ENCODE data around the gene NKIRAS1.

Gene NKIRAS1

GRCh38 chr3:23944861-23945662, 28.3 kb upstream of the NKIRAS1 start, which contains the start of gene NR1D2:
TSS of gene NR1D2 (plus strand) at chr3:23945286. CDS start at chr3:23945579, 293 bp downstream.
- TF ChIP-seq EZH2 (IDR thresholded peaks at IDR 0.05; ENCODE audit: borderline replicate concordance, low read depth, low read length, severe bottlenecking), result no peak
- TF ChIP-seq, protein P1, sequence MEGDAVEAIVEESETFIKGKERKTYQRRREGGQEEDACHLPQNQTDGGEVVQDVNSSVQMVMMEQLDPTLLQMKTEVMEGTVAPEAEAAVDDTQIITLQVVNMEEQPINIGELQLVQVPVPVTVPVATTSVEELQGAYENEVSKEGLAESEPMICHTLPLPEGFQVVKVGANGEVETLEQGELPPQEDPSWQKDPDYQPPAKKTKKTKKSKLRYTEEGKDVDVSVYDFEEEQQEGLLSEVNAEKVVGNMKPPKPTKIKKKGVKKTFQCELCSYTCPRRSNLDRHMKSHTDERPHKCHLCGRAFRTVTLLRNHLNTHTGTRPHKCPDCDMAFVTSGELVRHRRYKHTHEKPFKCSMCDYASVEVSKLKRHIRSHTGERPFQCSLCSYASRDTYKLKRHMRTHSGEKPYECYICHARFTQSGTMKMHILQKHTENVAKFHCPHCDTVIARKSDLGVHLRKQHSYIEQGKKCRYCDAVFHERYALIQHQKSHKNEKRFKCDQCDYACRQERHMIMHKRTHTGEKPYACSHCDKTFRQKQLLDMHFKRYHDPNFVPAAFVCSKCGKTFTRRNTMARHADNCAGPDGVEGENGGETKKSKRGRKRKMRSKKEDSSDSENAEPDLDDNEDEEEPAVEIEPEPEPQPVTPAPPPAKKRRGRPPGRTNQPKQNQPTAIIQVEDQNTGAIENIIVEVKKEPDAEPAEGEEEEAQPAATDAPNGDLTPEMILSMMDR (IDR thresholded peaks at IDR 0.05; ENCODE audit: borderline replicate concordance, extremely low read depth, low read length, poor library complexity, severe bottlenecking), result peak; percentile 25
- peak within 1 kb of the TSS; percentile 42 for H3K27ac ChIP-seq (ENCODE audit: low read length)
- H3K9me3 ChIP-seq (ENCODE audit: insufficient read depth, low read length, severe bottlenecking), result no peaks in the 10 kb centered on the region
- H3K4me1 ChIP-seq (ENCODE audit: insufficient read depth, low read length), result peaks cover 24% of the 10 kb centered on the region
- H4K20me1 ChIP-seq (ENCODE audit: insufficient read depth, low read length), result peaks cover 35% of the 10 kb centered on the region
- peak within 1 kb of the TSS; percentile 80 for H2AFZ ChIP-seq (ENCODE audit: low read depth, low read length)
- peak; percentile 71 for DNase-seq
- peak within 1 kb of the TSS; percentile 71 for H3K9ac ChIP-seq (ENCODE audit: low read depth, low read length)
- peaks cover 23% of the 10 kb centered on the region for H3K27me3 ChIP-seq (ENCODE audit: insufficient read depth, low read length, poor library complexity)
- ATAC-seq (ENCODE audit: insufficient read depth, low read depth), result peak; percentile 58
- H3K4me2 ChIP-seq (ENCODE audit: insufficient read depth, low read length), result peak within 1 kb of the TSS; percentile 85
- peak within 1 kb of the TSS; percentile 43 to 92; a peak in 3 of 4 replicates for H3K4me3 ChIP-seq (ENCODE audit: low read depth in 1 of 2, low read length in 2 of 2)
- H3K36me3 ChIP-seq (ENCODE audit: insufficient read depth, low read length), result no peaks in the 10 kb centered on the region
- H3K79me2 ChIP-seq (ENCODE audit: insufficient read depth, low read length), result peaks cover 18% of the 10 kb centered on the region; the same call in 1 of the 2 replicates

DNA sequence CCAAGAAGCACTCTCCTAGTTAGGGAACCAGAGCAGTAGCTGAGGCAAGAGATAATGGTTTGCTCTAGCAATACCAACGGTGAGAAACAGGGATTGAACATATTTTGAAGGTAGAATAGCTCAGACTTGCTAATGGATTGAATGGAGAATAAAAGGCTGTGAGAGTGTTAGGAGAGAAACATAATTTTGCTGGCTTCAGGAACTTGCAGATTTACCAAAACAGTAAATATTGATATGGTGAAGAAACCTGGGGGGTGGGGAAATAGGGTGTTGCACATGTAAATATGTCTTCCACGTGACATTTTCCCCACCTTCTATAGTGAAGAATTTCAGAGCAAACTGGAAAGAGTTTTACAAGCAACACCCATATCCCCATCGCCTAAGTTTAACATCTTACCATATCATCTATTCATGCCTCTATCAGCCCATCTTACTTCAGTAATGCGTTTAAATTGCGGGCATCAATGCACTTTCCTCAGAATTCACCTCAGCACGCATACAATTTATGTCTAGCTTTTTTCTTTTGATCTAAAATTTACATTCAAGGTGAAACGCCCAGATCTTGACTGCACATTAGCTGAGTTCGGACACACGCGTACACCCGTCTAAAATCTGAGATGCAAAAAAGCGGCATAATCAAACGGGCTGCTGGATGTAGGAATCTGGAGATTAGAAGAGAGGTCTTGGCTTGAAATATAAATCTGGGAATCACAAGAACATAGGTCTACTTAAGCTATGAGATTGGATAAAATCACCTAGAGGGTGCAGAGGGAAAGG, 27.4 kb upstream of the NKIRAS1 start:
- no peak for DNase-seq
- no peak overlapping the region for H2AFZ ChIP-seq (ENCODE audit: low read depth, low read length)
- H3K4me3 ChIP-seq (ENCODE audit: low read depth in 1 of 2, low read length in 2 of 2), result peak overlapping the region in 1 of 2 experiments; percentile 92; a peak in 2 of 4 replicates
- ATAC-seq (ENCODE audit: insufficient read depth, low read depth), result no peak
- no peak overlapping the region for H3K27ac ChIP-seq (ENCODE audit: low read length)
- H3K27me3 ChIP-seq (ENCODE audit: insufficient read depth, low read length, poor library complexity), result peaks cover 23% of the 10 kb centered on the region
- H3K9me3 ChIP-seq (ENCODE audit: insufficient read depth, low read length, severe bottlenecking), result no peaks in the 10 kb centered on the region
- no peak overlapping the region for H3K9ac ChIP-seq (ENCODE audit: low read depth, low read length)
- H3K4me2 ChIP-seq (ENCODE audit: insufficient read depth, low read length), result peak overlapping the region; percentile 85; the same call in 1 of the 2 replicates
- peaks cover 19% of the 10 kb centered on the region for H3K4me1 ChIP-seq (ENCODE audit: insufficient read depth, low read length)
- TF ChIP-seq EZH2 (IDR thresholded peaks at IDR 0.05; ENCODE audit: borderline replicate concordance, low read depth, low read length, severe bottlenecking), result peak; percentile 77
- TF ChIP-seq, protein P1 (IDR thresholded peaks at IDR 0.05; ENCODE audit: borderline replicate concordance, extremely low read depth, low read length, poor library complexity, severe bottlenecking), result no peak
- no peaks in the 10 kb centered on the region for H3K36me3 ChIP-seq (ENCODE audit: insufficient read depth, low read length)
- peaks cover 27% of the 10 kb centered on the region for H4K20me1 ChIP-seq (ENCODE audit: insufficient read depth, low read length)
- H3K79me2 ChIP-seq (ENCODE audit: insufficient read depth, low read length), result peaks cover 16% of the 10 kb centered on the region; the same call in 1 of the 2 replicates

- H3K9me3 ChIP-seq (ENCODE audit: insufficient read depth, low read length, severe bottlenecking), result no peaks in the 10 kb centered on the region
- no peak overlapping the region for H3K27ac ChIP-seq (ENCODE audit: low read length)
- no peaks in the 10 kb centered on the region for H3K36me3 ChIP-seq (ENCODE audit: insufficient read depth, low read length)
- no peak overlapping the region for H3K9ac ChIP-seq (ENCODE audit: low read depth, low read length)
- no peak for TF ChIP-seq EZH2 (IDR thresholded peaks at IDR 0.05; ENCODE audit: borderline replicate concordance, low read depth, low read length, severe bottlenecking)
- TF ChIP-seq, protein P1 (IDR thresholded peaks at IDR 0.05; ENCODE audit: borderline replicate concordance, extremely low read depth, low read length, poor library complexity, severe bottlenecking), result no peak
- peaks cover 25% of the 10 kb centered on the region for H3K27me3 ChIP-seq (ENCODE audit: insufficient read depth, low read length, poor library complexity)
- H3K4me1 ChIP-seq (ENCODE audit: insufficient read depth, low read length), result peaks cover 19% of the 10 kb centered on the region
- H3K79me2 ChIP-seq (ENCODE audit: insufficient read depth, low read length), result peaks cover 11% of the 10 kb centered on the region; the same call in 1 of the 2 replicates
- DNase-seq, result no peak
- H3K4me2 ChIP-seq (ENCODE audit: insufficient read depth, low read length), result no peak overlapping the region
- peaks cover 12% of the 10 kb centered on the region for H4K20me1 ChIP-seq (ENCODE audit: insufficient read depth, low read length)
- H3K4me3 ChIP-seq (ENCODE audit: low read depth in 1 of 2, low read length in 2 of 2), result no peak overlapping the region
- no peak overlapping the region for H2AFZ ChIP-seq (ENCODE audit: low read depth, low read length)
- ATAC-seq (ENCODE audit: insufficient read depth, low read depth), result no peak
Measured at GRCh38 chr3:23942546-23942945, 25.8 kb upstream of the NKIRAS1 start.
